ENCODE results near the gene NCSTN. TPM values are rescaled to one million over a fixed set of nuclear protein-coding genes. Genes with fewer than 3 reads are reported as not detected.

Gene NCSTN
- total RNA-seq, 2 experiments from 2014 or later: 44.8 to 55.5 TPM

DNA sequence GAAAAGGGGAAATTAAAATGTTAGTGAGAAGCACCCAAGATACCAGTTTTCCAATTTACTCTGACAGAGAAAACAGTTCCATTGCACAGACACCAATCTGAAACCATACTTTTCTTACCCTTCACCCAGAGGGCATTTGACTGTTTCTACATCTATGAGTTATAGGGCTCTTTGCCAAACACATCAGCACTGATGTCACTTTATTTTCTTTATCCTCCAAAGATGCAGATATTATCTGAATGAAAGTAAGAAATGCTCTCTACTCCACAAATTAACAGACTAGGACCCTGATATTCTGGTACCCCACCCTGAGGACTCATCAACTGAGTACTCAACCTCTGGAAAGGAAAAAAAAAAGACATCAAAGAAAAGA is 34.0 kb upstream of the NCSTN start:
- intact Hi-C loops (cut with micrococcal nuclease; ENCODE audit: unreplicated experiment): no loop called here
- Histone ChIP-seq H3K36me3 (ENCODE audit: insufficient read depth, low read length) (peaks cover 94% of the 10 kb centered on the region), H3K9me3 (ENCODE audit: low read length) (no peaks in the 10 kb centered on the region), H3K79me2 (ENCODE audit: insufficient read depth, low read depth, low read length) (no peaks in the 10 kb centered on the region), H4K20me1 (ENCODE audit: insufficient read depth, low read length) (no peaks in the 10 kb centered on the region), H3K27ac (ENCODE audit: low read depth, low read length, poor library complexity, severe bottlenecking) (no peak overlapping the region), H3K4me3 (ENCODE audit: low read depth, low read length, poor library complexity, severe bottlenecking) (no peak overlapping the region), H3K4me2 (ENCODE audit: low read length) (no peak overlapping the region), H2AFZ (ENCODE audit: low read length) (no peak overlapping the region), H3K9me2 (ENCODE audit: insufficient read depth, low read length) (no peaks in the 10 kb centered on the region), H3K4me1 (ENCODE audit: insufficient read depth, low read length, poor library complexity, severe bottlenecking) (peaks cover 17% of the 10 kb centered on the region)
- CTCF ChIA-PET (ENCODE audit: unreplicated experiment): no interaction called here
- DNase-seq (ENCODE audit: low spot score): no peak
- no peak for TF ChIP-seq EZH2phosphoT487 (IDR thresholded peaks at IDR 0.05; ENCODE audit: borderline replicate concordance, low read depth, low read length)
- TF ChIP-seq, protein P1, sequence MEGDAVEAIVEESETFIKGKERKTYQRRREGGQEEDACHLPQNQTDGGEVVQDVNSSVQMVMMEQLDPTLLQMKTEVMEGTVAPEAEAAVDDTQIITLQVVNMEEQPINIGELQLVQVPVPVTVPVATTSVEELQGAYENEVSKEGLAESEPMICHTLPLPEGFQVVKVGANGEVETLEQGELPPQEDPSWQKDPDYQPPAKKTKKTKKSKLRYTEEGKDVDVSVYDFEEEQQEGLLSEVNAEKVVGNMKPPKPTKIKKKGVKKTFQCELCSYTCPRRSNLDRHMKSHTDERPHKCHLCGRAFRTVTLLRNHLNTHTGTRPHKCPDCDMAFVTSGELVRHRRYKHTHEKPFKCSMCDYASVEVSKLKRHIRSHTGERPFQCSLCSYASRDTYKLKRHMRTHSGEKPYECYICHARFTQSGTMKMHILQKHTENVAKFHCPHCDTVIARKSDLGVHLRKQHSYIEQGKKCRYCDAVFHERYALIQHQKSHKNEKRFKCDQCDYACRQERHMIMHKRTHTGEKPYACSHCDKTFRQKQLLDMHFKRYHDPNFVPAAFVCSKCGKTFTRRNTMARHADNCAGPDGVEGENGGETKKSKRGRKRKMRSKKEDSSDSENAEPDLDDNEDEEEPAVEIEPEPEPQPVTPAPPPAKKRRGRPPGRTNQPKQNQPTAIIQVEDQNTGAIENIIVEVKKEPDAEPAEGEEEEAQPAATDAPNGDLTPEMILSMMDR (conservative IDR thresholded peaks at IDR 0.05; ENCODE audit: low read length): no peak
- POLR2A ChIA-PET: no interaction called here
- BruUV-seq (replicated peaks): no TSS peak

DNA sequence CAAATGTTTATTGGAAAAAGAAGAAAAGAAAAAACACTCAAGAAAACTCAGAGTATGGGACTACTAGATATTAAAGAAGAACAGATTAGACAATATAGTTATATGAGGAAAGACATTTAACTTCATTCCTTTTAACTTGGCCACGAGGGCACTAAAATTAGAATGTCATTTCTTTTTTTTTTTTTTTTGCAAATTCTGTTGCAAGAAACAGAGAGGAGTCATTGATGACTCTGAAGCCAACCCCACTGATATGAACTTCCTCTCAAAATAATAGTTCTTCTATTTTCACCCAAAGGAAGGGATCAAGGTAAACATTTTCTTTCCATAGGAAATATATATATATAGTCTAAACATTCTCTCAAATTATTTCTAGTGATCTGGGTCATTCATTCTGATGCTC is 33.6 kb upstream of the NCSTN start:
- POLR2A ChIA-PET: no interaction called here

DNA sequence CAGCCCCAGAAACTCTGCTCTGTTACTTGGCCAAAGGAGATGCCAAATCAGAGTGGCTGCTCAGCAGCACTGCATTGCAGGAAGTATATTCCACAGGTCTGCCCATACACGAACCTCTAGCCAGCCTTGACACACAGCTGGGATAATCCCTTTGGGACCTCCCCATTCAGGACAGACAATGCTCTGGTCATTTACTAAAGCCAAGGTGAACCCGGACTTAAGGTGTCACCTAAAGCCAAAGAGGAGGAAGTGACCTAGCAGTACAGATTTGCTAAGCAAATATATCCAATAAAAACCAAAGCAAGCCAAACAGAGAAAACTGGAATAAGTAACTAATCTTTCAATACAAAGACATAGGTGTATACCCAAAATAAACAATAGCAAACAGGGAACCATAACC is 27.8 kb upstream of the NCSTN start:
- no peak overlapping the region for H2AFZ ChIP-seq (ENCODE audit: low read length)
- peaks cover 93% of the 10 kb centered on the region for H3K36me3 ChIP-seq (ENCODE audit: insufficient read depth, low read length)
- H3K27ac ChIP-seq (ENCODE audit: low read depth, low read length, poor library complexity, severe bottlenecking): no peak overlapping the region
- H3K4me1 ChIP-seq (ENCODE audit: insufficient read depth, low read length, poor library complexity, severe bottlenecking): no peaks in the 10 kb centered on the region
- no TSS peak for BruUV-seq (replicated peaks)
- no peaks in the 10 kb centered on the region for H4K20me1 ChIP-seq (ENCODE audit: insufficient read depth, low read length)
- TF ChIP-seq EZH2phosphoT487 (IDR thresholded peaks at IDR 0.05; ENCODE audit: borderline replicate concordance, low read depth, low read length): no peak
- TF ChIP-seq, protein P1 (conservative IDR thresholded peaks at IDR 0.05; ENCODE audit: low read length): no peak
- H3K4me3 ChIP-seq (ENCODE audit: low read depth, low read length, poor library complexity, severe bottlenecking): no peak overlapping the region
- intact Hi-C loops (cut with micrococcal nuclease; ENCODE audit: unreplicated experiment): no loop called here
- no peak for DNase-seq (ENCODE audit: low spot score)
- CTCF ChIA-PET (ENCODE audit: unreplicated experiment): no interaction called here
- no peaks in the 10 kb centered on the region; the same call in 1 of the 2 replicates for H3K9me3 ChIP-seq (ENCODE audit: low read length)
- POLR2A ChIA-PET: interaction anchor here (0.7 kb wide), 1 partner anchor 17 kb away, joined by 3 read pairs; no protein-coding TSS in a partner anchor
- peaks cover 19% of the 10 kb centered on the region for H3K79me2 ChIP-seq (ENCODE audit: insufficient read depth, low read depth, low read length)
- no peaks in the 10 kb centered on the region for H3K9me2 ChIP-seq (ENCODE audit: insufficient read depth, low read length)
- H3K4me2 ChIP-seq (ENCODE audit: low read length): no peak overlapping the region

More for the DNA sequence above, 33.6 kb upstream of the NCSTN start:
- H3K79me2 ChIP-seq (ENCODE audit: insufficient read depth, low read depth, low read length): no peaks in the 10 kb centered on the region
- H3K9me3 ChIP-seq (ENCODE audit: low read length): no peaks in the 10 kb centered on the region
- peaks cover 17% of the 10 kb centered on the region for H3K4me1 ChIP-seq (ENCODE audit: insufficient read depth, low read length, poor library complexity, severe bottlenecking)
- DNase-seq (ENCODE audit: low spot score): no peak
- no TSS peak for BruUV-seq (replicated peaks)
- TF ChIP-seq, protein P1 (conservative IDR thresholded peaks at IDR 0.05; ENCODE audit: low read length): no peak
- no peak for TF ChIP-seq EZH2phosphoT487 (IDR thresholded peaks at IDR 0.05; ENCODE audit: borderline replicate concordance, low read depth, low read length)
- H2AFZ ChIP-seq (ENCODE audit: low read length): no peak overlapping the region
- H4K20me1 ChIP-seq (ENCODE audit: insufficient read depth, low read length): no peaks in the 10 kb centered on the region
- H3K4me2 ChIP-seq (ENCODE audit: low read length): no peak overlapping the region
- no peak overlapping the region for H3K27ac ChIP-seq (ENCODE audit: low read depth, low read length, poor library complexity, severe bottlenecking)
- peaks cover 94% of the 10 kb centered on the region for H3K36me3 ChIP-seq (ENCODE audit: insufficient read depth, low read length)
- intact Hi-C loops (cut with micrococcal nuclease; ENCODE audit: unreplicated experiment): no loop called here
- CTCF ChIA-PET (ENCODE audit: unreplicated experiment): no interaction called here
- no peak overlapping the region for H3K4me3 ChIP-seq (ENCODE audit: low read depth, low read length, poor library complexity, severe bottlenecking)
- H3K9me2 ChIP-seq (ENCODE audit: insufficient read depth, low read length): no peaks in the 10 kb centered on the region
